GM18520 (cell line): ENCODE measurements around the gene SEMA6A.

Source experiments
- ATAC-seq: cut with Tn5 transposase; IDR thresholded peaks from one replicate; pipeline ENCODE4 v1.9.1; 2021; ENCODE audit not compliant: unreplicated experiment

Gene SEMA6A

DNA sequence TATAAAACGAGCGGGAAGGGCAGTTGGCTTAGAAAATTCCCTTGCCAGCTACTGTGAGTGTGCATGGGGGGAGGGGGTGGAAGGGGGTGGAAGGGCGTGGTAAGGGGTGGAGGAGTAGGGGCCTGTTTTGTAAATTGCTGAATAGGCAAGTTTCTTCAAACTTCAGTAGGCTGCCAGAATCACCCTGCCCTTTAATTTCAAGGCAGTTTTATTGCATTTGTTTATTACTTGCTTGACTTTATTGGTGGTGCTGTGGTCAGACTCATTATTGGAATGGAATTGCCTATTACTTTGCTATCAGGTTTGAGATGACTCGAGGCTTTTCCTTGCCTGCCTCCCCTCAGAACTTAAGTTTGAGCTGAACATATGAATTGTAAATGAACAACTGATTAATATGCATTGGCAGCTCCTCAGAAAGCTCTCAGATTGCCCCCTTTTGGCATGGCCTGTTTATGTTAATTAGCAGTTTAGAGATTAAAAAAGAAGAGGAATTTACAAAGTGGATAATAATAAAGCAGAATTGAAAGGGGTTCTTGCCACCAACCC is 76.0 kb downstream of the SEMA6A start:
- ATAC-seq = no peak

DNA sequence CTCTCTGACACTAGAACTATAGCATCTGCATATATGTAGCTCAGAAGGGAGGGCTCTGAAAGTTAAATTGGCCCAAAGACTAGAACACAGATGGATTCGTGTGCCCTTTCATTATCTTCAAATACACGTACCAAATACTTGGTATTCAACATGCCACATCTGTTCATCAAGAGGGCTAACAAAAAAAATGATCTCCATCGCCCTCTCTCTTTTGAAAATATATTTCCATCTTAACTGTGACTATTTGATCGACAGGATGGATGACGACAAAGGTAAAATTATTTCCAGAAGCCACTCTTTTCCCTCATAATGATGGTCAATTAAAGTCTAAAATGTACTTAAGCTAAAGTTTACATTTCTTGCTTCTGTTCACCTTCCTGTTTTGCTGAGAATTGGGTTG is 77.0 kb downstream of the SEMA6A start:
- ATAC-seq = no peak

DNA sequence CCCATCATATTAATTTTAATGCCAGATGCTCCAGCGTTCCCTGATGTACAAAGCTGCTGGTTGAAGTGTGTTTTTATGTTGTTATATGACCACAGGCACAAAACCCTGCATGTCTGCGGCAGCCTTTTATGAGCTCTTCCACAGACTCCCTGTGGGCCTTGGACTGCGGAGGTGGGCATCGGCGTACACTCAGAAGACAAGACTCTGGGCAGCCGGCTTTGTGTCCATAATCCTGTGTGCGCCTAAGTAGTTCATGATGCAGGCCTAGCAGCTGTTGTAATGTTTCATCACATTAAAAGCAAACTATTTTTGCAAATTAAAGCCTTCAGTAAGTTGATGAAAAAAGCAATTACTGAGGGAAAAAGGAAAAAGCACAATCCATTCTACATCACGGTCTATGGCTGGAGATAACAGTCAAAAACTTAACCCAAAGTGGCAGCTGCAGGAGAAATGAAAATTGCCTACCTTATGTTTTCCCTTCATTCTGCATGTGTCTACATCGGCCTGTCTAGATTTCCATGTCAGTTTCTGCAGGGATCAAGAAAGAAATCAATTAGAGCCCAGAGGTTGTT is 78.8 kb downstream of the SEMA6A start:
- ATAC-seq = no peak

DNA sequence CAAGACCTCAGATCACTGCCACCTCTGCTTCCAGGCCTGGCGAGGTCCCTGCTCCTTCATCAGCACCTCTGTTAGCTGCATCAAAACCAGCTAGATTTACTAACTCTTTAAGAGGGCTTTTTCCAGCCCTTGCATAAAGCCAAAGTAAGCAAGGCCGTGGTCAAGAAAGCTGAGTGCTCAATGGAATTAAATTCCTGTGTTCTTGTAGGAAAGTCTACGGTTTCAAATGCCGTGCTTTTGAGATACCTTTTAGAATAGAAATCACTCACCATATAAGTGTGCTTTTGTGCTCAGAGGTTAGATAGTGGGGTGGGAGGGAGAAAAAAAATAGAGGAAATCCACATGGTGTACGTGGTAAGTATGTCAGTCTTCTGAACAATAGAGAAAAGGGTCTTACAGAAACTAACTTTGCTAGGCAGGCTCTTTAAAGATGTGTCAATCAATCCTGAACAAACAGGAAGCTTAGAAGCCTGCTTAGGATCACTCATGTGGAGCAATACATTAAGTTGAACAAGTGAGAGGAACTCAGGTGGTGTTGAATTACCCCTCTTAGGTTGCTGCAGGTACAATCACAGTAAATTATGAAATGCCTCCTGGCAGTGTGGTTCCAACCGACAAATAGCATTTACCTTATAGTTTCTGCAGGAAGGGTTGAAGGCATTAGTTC is 79.7 kb downstream of the SEMA6A start:
- ATAC-seq = no peak

DNA sequence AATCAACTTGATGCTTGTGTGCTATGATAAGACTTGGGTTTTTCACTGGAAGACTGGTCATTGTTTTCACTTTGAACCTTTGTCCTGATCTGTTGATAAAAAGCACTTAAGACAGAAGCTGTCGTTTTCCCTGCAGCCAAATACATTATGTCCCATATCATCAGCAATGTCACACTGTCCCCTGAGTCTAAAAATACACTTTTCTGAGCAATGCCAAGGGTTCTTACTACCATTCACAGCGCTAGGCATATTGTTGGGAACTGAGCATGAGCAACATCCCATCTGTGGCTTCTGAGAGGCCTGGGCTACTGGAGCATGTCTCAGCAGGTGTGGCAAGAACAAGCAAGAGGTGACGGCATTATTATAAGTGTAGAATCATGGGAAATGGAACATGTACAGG is 81.8 kb downstream of the SEMA6A start:
- ATAC-seq = no peak

DNA sequence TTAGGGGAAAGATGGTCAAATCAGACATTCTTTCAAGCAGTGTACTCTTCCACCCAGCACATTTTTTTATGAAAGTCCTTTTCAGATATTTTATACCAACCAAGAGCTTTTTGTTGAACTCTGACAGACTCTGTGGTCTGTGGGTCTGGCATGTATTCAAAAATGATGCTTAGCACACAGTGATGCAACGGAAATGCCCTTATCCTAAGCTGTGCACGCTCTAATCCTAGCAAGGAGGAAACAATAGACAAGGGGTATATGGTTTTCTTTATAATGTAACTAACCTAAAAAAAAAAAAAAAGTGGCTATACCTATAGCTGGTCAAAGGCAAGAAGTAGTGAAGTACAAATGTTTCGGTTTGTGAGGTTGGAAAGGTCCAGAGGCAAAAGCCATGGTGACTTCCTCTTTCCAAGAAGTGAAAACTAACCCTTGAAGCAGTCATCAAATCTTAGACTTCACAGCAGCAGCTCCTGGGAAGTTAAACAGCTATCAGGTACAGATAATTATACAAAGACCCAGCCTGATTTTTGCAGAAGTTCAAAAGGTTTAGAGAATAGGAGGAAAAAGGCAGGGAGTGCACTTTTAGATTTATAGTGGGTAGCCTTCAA is 82.5 kb downstream of the SEMA6A start:
- no peak for ATAC-seq

DNA sequence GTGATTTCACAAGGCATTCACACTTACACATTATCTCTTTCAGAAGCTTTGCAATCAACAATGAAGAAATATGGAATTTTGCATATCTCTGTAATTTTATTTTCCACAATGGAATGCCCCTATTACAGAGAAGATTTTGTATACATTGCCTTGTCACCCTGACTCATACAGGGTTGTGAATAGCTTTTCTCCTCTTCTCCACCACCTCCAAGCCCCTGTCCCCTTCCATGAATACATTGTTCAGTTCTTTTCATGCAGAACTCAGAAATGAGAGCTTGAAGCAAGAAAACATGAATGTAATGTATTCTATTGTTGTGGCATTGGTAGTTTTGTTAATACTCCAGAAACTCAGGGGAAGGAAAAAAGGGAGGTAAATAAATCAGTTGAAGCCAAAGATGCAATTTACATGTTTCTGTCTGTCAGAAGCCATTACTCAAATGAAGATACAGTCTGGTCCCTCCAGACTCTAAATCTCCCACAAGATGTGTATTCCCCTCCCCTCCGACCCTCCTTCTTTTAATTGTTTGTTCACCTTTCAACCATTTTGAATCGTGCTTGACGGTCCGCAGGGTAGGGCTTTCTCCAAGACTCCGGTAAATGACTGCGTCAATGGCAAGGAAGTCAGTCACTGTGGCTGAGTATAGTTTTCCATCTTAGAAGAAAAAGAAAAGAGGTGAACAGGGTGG is 86.1 kb downstream of the SEMA6A start:
- no peak for ATAC-seq

DNA sequence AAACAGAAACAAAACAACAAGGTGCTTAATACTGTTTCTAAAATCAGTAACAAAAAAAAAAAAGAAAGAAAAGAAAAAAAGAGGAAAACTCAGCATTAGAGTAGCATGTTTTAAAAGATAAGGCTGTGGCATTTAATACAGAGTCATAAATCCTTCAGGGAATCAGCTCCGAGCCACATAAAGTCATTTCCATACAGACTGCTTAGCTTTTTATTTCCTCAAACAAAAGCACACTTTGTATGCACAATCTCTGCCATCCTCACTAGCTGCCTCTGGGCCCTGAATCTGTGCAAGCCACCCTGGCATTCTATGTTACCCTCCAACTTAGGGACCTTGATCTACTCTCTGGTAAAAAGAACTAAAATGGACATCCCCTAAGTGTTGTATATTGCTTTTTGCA is 87.6 kb downstream of the SEMA6A start:
- no peak for ATAC-seq

DNA sequence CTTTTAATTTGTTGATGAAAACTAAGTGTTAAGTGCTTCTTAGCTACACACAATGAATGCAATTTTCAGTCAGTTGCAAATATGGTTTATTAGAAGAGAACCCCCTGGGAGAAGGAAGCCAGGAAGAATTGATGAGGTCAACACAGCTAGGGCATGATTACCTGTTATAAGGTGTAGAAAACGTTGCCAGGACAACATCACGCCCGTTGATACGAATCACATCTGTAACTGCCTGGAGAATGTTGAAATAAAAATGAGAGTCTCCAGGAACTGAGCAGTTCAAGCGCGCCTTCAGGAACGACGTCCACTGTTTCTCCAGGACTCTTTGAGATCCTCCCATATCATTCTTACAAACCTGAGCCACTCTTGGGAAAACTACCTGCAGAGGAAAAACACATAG is 88.0 kb downstream of the SEMA6A start:
- ATAC-seq = no peak

DNA sequence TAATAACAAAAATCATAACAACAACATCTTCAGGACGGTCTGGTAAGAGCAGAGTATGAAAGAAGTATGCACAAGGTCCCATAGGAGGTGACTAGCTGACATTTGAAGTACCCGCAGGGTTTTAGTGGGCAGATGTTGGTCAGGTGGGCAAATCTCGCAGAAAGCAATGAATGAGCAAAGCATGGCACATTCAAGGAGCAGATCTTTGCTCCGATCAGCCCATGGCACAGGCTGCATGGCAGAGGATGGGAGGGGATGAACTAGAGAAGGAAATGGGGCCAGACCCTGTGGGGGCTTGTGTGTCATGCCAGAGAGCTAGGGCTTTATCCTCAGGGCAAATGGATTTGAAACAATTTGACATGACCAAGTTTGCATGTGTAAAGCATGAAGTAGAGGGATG is 90.0 kb downstream of the SEMA6A start:
- ATAC-seq = no peak

DNA sequence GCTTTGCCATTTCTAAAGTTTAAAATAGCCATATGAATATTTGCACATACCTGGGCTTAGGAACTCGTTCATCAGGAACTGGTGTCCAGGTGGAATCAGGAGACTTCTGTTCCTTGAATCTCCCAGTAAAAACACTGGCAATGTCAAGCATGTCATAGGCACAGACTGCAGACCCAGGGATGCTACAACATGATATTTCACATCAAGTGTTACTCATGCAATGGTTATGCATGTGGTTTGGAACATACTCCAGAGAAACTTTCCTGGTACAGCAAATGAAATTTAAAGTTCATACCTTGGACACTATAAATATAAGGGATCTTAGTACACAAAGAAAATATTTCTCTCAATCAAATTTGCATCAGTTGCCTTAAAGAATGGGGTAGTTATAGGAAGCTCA is 92.2 kb downstream of the SEMA6A start:
- no peak for ATAC-seq

DNA sequence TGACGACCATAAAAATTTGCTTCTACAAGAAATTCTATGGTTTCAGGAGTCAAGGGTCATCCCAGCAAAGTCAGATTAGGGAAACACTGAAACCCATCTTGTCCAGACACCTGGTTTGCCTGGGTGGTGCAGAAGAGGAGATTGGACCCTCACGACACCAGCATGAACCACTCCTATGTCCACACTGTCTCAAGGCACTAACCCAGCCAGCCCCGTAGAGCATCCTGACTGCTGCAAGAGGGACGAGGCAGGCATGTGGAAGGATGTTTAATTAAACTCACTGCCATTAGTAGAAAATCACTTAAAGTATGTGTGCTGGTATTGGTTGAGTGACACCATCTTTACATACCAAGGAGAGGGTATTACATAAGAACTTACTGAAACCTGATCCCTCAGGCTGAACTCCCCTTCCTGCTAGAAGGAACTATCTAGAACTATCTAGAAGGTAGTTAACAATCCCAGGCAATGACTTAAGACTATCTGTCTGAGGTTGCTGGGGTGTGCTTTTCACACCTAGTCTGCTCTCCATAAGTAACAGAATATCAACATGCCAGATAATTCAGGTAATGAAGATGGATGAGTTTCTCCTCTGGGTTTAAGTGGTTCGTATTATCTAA is 93.6 kb downstream of the SEMA6A start:
- no peak for ATAC-seq

DNA sequence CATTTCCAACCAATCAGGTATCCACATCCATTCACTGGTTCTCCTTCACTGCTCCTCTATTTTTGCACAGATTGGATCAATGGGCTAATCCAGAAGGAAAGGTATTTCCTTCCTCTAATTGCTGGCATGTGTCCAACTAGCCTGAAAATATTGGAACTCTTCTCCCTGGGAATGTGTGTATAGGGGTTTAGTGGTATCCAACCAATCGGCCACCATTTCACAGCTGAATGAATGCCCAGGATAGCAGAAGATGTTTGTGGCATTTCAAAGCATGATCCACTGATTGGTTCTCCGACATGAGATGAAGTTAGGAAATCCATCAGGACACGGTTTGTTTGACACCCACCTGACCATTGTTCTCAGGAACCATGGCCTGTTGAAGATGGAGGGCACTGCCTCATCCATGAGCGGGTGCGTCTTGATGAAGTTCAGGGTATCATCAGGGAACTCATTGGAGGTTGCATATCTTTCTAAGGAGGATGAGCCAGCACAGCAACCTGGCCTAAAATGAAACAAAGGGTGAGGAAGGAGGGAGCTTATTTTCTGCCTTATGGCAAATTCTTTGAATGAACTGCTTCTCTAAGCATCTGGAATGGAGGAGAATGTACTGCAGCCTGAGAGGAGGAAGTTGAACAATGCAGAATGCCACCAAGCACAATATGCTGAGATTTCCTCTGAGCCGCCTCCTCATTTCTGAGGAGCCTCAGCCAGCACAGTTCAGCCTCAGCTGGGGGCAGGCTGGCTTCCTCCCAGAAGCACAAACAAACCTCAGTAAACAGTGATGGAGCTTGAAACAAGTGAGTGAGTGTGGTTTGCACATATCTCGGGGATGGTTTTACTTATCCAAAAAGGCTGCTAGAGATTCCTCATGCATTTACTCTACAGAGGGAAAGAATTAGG is 94.6 kb downstream of the SEMA6A start:
- ATAC-seq = no peak

DNA sequence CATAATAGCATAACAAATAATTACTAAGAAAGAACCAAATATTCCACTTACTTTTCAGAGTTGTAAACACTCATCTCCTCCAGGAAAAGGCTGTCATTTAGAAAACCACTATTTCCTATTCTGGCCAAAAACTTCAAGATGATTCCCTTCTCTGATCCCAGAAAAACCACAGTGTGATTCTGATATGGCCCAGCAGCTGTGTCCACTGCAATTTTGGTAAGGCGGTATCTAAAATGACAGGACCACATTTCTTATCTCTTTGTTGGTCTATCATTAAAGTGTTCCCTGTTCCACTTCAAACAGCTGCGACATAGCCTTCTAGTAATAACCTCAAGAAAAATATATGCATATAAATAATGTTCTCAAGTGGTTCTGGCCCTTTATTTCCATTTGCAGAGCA is 96.1 kb downstream of the SEMA6A start:
- no peak for ATAC-seq

DNA sequence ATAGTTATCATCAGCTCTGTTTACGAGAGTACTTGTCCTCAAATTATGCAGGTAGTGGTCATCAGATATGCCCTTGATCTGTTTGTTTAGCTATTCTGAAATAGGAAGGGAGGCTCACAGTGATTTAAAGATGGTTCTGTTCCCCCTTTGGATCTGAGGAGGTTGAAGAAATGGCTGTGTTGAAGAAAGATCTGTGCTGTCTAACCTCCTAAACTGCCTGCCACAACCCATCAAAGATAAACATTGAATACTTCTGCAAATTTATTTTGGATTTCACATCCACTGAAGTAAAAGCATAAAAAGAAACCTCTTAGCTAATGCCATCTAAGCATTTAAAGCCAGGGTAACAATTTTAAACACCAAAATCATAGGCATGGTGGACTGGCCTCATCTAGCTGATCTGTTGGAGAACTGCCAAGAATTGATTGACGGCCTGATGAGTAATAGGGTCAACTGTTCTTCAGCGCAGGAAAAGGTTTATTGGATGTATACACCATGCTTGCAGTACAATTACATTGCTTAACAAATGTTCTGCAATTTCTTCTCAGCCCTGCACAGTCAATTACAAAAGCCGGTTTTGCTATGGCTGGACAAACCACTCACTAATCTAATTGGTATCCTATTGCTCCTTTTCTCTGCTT is 97.6 kb downstream of the SEMA6A start:
- ATAC-seq = no peak

DNA sequence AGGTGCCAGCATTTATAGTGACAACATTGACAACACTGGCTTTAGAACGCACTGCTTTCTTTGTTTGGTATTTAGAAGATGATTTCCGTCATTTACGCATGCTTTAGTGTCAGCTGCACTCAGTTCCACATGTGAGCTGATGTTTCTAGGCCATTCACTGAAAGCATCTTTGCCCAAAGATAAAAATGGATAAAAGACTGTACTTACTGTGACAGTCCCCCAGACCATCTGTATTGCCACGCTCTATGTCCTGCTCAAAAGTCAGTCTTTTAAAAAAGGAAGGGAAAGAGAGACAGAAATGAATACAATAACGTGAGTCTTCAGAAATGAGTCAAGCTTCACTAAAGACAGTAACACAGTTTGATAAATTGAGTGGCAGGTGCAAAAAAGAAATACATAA is 99.3 kb downstream of the SEMA6A start:
- no peak for ATAC-seq

DNA sequence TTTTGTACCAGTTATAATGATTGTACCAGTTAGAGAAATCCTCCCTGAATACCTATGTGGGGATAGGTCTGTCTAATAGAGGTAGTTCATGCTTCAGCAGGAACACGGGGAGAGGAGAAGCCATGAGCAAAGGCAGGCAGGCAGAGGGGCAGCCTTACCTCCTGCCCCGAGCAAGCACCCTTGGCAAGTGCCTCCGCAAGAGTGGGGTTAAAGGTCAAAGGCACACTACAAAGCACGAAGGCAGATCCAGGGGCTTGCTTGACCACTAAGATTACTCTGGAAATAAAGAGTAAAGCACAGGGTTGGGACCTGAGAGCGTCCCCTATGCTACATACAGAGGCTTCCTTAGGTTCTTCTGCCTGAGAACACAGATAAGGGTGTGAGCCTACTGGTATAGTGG is 100.9 kb downstream of the SEMA6A start:
- ATAC-seq = no peak

DNA sequence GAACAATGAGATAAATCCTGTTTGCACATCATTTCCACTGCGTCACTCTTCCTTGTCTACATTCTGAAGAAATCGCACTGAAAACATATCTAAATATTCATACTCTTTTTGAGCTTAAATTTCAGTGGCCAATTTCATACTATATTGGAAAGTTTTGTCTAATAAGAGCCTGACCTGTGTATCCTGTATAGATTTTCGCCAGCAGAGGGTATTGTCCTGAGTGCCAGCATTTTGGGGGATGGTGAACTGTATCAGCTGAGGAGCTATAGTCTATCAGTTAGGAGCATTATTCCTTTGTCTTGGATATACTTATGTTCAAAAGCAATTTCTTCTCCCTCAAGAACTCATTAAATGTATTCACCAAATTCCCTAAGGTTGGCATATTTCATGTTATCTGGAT is 102.3 kb downstream of the SEMA6A start:
- no peak for ATAC-seq

DNA sequence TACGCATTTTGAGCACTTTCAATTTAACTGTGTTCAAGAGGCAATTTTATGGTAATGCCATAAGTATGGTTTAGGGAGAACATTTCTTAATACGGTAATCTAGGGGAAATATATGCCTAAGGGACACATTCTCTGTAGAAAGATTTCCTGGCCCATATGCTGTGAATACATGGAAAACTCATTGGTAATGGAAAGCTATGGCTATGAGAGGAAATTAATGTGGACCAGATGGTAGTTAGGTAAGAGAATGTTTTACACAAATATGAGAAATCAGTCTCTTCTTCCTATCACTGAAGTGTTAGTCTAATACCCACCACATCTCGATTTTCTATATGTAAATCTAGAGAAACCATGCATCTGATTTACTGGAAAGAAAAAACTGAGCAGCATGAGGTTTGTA is 105.0 kb downstream of the SEMA6A start:
- no peak for ATAC-seq

DNA sequence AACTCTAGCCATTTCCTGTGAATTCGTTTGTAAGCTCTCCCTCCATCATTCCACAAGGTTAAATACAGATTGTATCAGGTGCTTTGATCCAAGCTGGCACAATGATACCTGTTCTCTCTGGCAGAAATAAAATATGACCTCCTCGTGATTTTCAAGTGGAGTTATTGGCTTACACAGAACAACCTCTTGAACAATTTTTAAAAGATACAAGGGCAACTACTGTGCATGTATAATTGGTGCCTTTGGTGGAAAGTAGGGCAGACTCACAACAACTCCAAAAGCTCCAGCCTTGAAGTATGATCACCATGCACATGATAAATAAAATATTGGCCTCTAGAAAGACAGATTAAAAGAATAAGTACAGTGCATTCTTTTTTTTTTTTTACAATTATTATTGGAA is 106.0 kb downstream of the SEMA6A start:
- ATAC-seq = no peak
